Stimulated activated CD8-positive, alpha-beta memory T cell treated with anti-CD3 and anti-CD28 coated beads, Interleukin-4, amount 100 ng/mL, for 4 hours (primary cell): Measurements from ENCODE around the gene MYL7.
"Not testable (repeated sequence)": the region's sequence is repeated elsewhere in the genome, so short reads cannot be mapped to it uniquely, and the experiment has no call there.

Experiments
- DNase-seq, 2 donors: peaks; one replicate each; pipeline ENCODE4 v3.0.0-alpha.2; 2020; ENCODE audit warnings: low read depth in 2 of 2, low spot score in 1 of 2

Gene MYL7

DNA sequence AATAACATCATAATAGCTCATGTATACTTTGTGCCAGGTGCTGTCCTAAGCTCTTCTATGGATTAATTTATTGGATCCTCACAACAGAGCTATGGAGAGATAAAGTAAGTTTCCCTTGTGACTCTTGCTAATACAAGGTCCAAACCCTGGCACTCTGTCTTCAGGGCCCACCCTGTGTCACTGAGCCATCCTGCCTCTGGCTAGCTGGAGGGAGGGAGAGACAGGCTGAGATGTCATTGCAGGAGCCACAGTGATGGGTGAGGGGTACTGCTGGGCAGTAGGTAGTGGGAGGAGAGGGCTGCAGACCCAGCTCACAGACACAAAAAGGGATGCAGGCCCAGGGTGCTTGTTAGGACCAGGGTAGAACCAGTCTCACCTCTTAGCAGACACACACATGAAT is 31.2 kb upstream of the MYL7 start:
- DNase-seq, result no peak

DNA sequence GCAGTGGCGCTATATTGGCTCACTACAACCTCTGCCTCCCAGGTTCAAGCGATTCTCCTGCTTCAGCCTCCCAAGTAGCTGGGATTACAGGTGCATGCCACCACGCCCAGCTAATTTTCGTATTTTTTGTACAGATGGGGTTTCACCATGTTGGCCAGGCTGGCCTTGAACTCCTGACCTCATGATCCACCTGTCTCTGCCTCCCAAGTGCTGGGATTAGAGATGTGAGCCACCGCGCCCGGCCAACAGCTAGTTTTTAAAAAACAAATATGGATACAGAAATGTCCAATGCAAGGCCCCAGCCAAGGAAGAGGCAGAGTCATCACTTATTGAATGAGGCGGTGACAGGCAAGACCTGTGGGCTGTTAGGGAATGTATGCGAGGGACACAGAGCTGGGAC is 30.8 kb upstream of the MYL7 start:
- not testable (repeated sequence) for DNase-seq

DNA sequence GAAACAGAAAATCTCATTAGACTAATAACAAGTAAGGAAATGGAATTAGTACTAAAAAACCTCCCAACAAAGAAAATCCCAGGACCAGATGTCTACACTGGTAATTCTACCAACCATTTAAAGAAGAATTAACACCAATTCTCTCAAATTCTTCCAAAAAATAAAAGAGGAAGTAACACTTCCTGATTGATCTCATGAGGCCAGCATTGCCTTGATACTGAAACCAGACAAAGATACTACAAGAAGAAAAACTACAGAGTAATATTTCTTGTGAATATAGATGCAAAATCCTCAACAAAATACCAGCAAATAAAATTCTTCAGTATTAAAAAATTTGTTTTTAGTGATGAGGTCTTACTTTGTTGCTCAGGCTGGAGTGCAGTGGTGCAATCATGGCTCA is 26.8 kb upstream of the MYL7 start:
- no peak for DNase-seq

DNA sequence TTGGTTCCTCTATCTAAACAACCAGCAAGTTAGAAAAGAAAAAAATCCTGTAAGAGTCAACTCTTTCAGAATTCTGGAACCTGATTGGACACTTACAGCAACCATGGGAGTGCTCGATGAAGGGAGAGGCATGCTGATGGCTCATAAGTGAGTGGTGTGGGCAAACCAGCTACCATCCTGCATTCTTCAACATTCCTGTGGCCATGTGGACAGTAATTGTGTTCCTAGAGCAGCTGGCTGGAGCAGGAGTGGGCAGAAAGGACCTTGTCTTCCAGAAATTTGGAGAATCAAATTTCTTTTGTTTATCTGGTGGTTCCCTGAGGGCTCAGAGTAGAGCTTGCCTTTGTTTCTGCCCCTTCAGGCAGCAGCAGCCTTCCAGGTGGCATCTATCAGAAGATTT is 22.5 kb upstream of the MYL7 start:
- no peak for DNase-seq

DNA sequence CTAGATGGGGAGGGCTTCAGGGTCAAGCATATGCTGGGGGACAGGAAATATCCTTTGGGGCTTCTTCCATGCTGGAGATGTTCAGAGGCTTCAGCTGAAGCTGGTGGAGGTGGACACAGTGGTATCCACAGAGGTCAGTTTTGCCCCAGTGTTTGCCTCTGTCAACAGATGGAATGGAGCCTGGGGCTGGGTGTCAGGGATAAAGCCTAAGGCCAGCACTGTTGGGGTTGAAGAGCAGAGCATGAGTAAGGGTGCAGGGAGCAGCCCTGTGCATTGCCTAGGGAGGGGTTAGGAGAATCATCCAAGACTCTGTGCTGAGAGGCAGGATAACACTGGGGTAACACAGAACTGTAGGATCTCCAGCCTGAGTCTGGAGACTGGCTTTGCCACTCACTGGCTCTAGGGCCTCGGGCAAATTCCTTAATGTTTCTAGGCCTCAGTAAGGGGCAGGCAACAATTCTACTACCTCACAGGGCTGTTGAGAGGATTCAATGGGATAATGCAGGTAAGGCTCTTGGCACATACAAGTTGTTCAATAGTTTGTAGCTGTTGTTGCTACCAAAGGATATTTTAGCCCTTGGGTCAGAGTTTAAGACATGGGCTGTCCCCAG is 21.8 kb upstream of the MYL7 start:
- no peak for DNase-seq

DNA sequence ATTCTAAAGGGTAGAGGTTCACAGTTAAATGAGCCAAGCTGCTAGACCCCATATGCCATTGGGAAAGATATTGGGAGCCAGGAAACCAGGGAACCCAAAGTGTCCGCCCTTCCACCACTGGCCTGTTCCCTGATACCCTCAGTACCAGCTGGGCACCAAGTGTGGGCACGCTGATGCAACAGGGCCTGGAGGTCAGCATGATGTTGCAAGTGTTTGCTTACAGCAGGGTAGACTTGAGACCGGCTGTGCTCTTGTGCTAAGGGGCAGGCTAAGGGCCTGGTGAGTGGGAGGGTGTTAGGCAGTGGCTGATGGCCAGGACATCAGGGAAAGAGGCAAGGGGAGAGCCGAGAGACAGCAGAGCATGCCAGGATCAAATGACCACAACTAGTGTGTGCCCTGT is 21.0 kb upstream of the MYL7 start:
- DNase-seq, result no peak

DNA sequence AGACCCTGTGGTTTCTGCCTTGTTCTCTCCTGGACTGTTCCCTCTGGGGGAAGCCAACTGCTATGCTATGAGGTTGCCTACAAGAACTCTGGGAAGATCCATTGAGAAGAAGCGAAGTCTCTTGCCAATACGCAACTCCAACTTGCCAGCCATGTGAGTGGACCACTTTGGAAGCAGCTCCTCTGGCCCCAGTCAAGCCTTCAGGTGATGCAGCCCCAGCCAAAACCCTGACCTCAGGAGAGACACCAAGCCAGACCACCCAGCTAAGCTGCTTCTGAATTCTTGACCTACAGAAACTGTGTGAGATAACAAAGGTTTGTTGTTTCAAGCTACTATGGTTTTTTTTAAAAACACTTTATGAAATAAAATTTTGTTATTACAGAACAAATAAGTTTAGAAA is 20.2 kb upstream of the MYL7 start:
- no peak for DNase-seq

DNA sequence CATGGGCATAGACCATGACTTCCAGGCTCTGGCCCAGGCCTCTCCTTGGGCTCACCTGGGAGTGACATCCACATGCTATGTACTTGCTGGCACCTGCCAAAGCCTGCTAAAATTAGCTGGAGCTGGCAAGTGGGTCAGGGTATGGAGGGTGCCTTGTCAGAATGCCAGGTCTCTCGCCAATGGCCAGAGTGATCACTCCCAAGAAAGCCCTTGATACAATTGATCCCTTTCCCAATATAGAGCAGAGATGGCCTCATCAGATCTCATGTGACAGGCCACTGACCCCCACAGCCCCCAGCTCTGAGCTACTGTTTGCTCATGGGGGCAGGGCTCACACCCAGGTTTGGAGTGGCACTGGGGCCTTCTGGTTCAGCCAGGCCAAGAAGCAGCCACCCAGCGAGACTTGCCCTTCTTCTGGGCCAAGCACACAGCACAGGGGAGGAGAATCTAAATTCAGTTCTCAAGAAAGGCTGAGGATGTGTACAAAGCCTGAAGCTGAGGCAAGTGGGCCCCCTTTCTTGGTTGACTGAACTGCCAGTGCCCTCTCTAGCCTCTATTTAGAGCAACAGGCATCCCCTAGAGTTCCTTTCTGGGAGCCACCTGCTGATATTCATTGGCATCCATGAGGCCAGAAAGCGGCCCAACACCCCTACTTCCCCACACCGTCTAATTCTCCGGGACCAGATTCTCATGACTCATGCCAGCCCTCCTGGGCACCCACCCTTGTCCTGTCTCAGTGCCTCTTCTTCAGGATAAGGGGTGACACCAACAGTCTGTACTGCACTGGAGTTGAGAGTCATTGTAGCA is 18.9 kb upstream of the MYL7 start:
- DNase-seq, result no peak

DNA sequence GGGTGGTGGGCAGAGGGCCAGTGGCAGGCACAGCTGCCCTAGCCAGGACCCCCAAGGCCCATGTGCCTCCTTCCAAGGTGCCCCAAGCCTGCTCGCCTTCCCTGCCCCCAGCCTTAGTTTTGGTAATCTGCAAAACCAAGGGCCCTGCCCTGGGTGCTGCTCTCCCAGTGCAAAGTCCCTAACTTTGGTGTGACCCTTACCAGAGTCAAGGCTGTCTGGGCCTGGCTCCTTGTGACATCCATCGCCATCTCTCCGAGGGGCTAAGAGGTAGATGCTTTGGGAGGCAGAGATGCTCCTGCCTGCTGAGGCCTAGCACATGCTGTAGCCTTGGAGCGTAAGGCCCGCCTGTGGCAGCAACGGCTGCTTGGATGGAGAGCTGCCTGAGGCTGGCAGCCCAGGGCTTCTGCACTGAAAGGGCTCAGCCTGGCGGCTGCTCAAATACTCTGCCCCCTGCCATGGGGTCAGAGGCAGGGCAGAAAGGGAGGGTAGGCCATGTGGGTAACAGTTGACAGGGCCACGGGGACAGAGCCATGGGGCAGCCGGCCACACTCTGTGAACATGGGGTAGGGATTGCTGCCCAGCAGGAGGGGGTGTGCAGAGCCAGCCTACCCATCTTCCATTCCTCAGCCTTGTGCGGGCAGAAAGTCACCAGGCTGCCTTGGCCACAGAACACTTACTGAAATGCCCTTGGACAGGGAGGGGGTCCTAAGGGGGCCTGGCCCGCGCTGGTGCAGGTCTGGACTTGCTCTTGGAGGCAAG is 17.9 kb upstream of the MYL7 start:
- DNase-seq, result no peak

DNA sequence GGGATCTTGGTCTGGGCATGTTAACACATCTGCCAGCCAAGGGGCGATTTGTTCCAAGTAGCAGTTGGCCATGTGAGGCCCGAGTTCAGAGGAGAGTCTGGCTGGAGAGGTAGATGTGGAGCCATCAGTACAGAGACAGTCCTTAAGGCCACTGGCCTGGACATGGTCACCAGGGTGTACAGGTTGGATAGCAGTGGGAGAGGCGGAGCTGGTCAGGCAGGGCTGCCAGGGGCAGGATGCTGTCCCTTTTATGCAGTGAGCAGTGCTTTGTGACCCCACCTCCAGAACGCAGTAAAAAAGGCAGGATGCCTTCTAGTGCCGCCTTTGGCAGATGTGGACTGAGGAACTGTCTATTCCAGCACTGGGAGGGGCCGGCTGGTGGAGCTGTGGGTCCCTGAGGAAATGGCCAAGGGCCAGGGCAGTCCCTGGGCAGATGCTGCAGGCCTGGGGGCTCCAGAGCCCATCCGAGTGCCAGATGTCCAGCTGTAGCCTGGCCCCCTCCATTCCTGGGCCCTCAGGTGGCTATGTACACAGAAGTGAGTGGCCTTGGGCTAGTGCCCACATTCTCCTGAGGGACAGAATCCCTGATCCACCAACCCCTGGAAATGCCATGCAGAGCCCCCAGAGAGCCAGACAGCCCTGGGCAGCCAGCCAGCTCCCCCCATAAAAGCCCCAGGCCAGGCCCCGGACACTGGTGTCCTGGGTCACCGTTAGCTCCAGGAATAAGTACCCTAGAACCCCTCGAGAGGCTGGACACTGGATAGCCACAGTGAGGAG is 17.2 kb upstream of the MYL7 start:
- no peak for DNase-seq

DNA sequence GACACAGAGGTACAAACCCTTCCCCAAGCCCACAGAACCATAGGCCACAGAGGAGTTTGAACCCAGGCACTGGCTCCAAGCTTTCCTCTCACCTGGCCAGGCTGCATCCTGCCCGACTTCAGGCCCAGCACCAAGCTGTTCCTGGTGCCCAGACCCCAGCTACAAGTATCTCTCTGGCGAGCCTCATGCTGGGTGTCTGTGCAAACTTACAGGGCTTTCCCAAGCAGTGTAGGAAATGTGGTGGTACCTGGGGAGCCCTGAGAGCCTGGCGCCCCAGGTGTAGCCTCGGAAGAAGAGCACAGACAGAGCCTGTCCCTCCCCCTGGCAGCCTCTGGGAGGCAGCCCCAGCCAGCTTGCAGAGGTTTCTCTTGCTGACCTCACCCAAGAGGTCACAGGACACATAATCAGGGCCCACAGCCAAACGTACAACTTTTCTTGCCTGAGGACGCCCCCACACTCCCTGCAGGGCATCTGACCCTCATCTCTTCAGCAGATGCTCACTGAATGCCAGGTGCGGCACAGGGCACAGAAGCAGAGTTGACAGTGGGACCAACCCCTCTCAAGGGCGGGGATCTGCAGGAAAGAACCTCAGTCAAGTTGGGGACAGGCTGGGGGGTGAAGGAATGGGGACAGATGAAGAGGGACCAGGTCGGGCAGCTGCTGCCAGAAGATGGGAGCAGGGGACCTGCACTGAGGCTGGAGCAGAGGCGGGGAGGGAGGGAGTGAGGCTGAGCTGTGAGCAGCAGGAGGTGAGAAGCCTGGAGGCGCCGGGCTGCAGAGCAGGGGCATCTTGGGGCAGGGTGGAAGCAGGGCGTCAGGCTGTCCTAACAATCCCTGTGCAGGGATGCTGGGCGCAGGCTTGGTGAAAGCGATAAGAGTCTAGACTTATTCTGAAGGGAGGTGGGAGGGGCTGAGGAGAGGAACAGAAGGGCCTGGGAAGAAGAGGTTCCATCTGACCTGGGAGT is 16.3 kb upstream of the MYL7 start:
- no peak for DNase-seq

DNA sequence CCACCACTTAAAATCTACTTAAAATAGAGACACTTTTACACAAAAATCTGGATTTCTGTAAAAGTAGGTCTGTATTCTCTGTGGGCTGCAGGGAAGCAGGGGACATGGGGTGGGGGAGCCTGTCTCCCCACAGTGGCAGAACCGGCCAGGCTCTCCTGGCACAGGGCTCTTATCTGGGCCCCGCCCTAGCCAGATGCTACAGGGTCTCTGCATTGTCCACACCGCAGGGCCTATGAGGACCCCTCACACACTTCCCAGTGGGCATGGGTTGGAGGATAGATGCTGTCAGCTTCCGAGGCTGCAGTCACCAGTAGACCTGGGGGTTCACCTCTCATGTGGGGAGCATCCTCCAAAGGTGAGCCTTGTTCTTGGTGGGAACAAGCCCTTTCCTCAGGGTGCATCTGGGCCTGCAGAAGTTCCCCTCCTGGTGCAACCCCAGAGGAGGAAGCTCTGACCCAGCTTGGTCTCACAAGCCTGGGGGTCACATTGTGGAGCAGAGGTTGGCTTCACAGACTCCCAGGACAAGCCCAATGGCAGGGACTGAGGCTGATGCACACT is 15.4 kb upstream of the MYL7 start:
- DNase-seq, result no peak

DNA sequence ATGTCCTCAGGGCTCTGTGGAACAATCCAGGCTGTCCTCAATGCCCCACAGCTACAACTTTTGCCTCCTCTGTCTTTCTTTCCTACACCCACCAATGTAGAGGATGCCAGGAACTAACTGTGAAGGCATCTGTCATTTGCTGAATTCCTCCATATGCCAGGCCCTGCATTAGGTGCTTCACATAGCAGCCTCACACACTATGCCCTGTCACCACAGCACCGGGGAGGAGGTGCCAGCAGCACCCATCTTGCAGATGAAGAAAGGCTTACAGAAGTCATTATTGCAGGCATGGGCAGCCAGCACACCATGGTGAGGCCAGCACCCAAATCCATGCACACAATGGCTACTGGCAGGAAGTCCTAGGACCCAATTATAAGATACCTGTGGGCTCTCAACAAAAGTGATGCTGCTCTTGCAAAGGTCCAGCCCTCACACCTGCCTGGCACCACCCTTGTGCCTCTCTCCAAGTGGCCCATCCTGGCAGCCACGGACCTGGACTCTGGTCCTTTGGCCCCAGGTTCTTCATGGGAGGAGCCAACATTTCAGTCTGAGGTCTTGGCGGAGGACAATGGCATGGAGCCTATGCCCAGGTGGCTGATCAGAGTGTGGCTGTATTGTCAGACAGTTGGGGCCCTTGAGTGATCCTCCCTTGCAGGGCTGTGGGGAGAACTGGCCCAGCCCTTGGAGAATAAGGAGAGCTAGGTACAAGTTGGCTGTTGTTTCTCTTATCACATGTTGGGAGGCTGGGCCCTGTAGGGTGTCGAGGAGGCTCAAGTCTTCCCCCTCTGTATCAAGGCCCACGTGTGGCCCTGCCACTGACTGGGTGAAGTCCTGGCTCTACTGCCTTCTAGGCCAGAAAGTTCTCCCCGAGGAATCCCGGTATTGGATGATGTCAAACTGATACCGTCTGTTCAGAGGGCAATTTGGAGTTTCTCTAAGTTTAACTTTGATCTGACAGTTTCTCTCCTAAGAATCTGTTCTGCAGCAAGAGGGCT is 14.4 kb upstream of the MYL7 start:
- DNase-seq, result no peak

DNA sequence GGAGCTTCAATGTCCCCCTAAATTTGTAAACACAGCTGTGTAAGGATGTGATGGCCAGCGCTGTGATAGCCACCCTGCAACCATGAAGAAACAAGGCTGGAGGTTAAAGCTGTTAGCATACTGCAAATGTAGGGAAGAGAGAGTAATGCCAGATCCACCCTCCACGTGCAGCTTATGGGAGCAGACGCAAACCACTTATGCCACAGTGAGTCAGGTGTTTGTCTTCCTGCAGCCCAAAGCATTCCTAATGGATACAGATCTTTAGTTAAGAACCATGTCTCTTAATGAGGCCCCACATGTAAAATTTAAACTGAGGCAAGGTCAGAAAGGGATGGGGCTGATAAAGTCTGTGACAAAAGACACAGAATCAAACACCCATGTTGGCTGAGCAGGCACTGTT is 13.6 kb upstream of the MYL7 start:
- no peak for DNase-seq

DNA sequence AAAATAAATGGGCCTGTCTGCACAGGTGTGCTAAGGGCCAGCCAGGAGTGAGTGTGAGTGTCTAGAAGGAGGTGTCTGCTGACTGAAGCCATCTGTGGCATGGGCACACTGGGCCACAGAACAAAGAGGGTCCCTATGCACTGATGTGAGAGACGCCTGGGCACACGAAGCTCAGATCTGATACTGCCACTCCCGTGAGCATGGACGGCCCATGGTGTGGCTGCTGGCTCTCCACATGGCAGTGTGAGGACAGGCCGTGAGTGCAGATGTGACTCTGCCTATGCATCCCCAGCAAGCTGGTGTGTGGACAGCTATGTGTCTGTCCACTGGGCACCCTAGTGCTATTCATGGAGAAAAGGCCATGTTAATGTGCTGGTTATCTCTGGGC is 12.8 kb upstream of the MYL7 start:
- no peak for DNase-seq

DNA sequence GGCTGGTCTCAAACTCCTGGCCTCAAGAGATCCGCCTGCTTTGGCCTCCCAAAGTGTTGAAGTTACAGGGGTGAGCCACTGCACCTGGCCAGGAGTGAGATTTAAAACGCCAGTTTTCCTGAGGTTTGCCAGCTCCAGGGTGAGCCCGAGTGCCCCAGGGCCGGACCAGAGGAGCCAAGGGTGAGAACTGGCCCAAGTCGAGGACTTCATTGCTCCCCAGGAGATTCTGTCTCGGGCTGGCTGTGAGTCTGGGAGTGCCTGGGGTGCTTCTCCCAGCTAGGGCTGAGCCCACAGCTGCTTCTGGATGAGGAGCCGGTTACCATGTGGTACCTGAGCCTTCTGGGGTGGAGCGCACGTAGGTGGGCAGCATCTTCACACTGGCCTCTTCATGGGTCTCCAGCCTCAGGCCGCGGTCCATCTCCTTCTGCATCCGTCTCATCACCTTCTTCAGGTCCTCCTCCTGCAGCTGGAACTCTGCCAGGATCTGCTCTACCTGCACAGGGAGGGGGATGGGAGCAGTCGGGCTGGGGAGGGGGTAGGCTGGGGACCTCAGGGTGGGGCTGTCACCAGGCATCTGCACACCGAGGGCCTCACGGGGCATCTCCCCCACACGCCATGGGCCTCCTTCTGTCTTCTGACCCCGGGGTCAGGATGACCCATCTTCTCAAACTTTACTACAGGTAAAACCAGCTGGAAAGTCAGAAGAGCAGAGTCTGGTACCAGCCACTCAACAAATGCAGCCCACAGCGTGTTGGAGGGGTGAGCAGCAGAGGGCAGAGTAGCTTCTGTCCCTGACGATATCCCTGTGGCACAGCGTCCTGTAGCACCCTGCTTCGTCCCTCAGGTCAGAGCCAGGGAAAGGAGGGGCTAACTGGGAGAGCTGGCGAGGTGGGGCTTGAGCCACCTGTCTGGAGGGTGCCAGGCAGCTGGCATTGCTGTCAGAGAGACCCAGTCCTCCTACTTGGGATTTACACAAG is 12.1 kb upstream of the MYL7 start:
- no peak for DNase-seq

DNA sequence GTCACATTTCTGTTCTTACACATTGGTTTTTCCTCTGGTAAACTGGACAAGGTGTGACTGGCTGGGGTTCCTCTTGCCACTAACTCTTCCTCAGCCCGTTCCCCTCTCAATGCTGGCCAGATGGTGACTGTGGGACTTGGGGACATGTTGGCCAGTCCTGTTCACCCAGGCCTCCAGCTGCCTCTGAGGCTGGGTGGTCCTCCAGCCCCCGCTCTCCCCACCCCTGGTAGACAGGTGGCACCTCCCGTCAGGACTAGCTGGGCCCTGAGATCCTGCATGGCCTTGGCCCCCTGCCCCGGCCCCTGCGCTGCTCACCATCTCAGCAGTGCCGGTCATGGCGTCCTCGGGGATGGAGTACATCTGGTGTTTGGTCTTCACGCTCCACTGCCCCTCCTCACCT is 10.8 kb upstream of the MYL7 start:
- DNase-seq, result no peak
